B cell (primary cell): ENCODE measurements around the gene FLNA. TPM values are rescaled to one million over a fixed set of nuclear protein-coding genes. Genes with fewer than 3 reads are reported as not detected.

Experiments used
- ATAC-seq: fragments of 200-7000 bp; cut with Tn5 transposase; one replicate; pipeline ENCODE4 v1.10.0; 2021; ENCODE audit warnings: low read depth, mild to moderate bottlenecking, moderate number of reproducible peaks, moderate library complexity
- CTCF ChIA-PET: fragments of 350-600 bp; sonication (Branson Sonifier 250); formaldehyde crosslinking; loops from one replicate; lab custom pipeline; 2021; ENCODE audit warnings: antibody characterized with exemption, inconsistent platforms; lab: Charles Lee
- POLR2A ChIA-PET: fragments of 350-600 bp; sonication (Branson Sonifier 250); formaldehyde crosslinking; loops from one replicate; lab custom pipeline; 2021; ENCODE audit warnings: antibody characterized with exemption; lab: Charles Lee
- DNase-seq: peaks from one replicate; pipeline ENCODE4 v3.0.0; 2013
- H2AFZ ChIP-seq: 2 replicates; pipeline ENCODE4 v1.6.1; 2012; ENCODE audit warnings: mild to moderate bottlenecking, low read depth, low read length; ENCODE audit not compliant: insufficient read depth, poor library complexity, severe bottlenecking
- H3K27ac ChIP-seq, 2 donors: 1 replicate in 1 of 2; 2 replicates in 1 of 2; pipeline ENCODE4 v1.5.1; 2012 to 2013; ENCODE audit warnings: low read length in 2 of 2, mild to moderate bottlenecking in 2 of 2, moderate library complexity in 1 of 2
- H3K27me3 ChIP-seq, 4 experiments: fragments of 200-600 bp in 1 of 4; sonication (generic) in 1 of 4; replicated peaks in 1 of 4; 1 replicate in 2 of 4; 2 replicates in 2 of 4; pipeline versions ENCODE4 v1.6.1 to v1.7.0; 2013 to 2016; ENCODE audit warnings: low read length in 3 of 4, mild to moderate bottlenecking in 2 of 4, mixed read lengths in 1 of 4, moderate library complexity in 1 of 4; ENCODE audit not compliant: insufficient read depth in 4 of 4, control insufficient read depth in 3 of 4; ENCODE audit errors: control extremely low read depth in 1 of 4
- H3K36me3 ChIP-seq, 2 experiments: replicated peaks in 1 of 2; 1 replicate in 1 of 2; 2 replicates in 1 of 2; pipeline versions ENCODE4 v1.6.1 to v1.7.1; 2013; ENCODE audit warnings: low read length in 1 of 2; ENCODE audit not compliant: insufficient read depth in 2 of 2, control insufficient read depth in 1 of 2; ENCODE audit errors: control extremely low read depth in 1 of 2, extremely low read depth in 1 of 2
- H3K4me1 ChIP-seq, 2 donors: fragments of 200-600 bp in 1 of 2; sonication (generic) in 1 of 2; 1 replicate in 1 of 2; 2 replicates in 1 of 2; pipeline versions ENCODE4 v1.5.1 to v1.6.1; 2013 to 2017; ENCODE audit warnings: low read length in 2 of 2; ENCODE audit not compliant: control insufficient read depth in 2 of 2, insufficient read depth in 2 of 2
- H3K4me2 ChIP-seq: replicated peaks from 2 replicates; pipeline ENCODE3; 2012; ENCODE audit warnings: mild to moderate bottlenecking, low read depth, low read length; ENCODE audit not compliant: poor library complexity, severe bottlenecking
- H3K4me3 ChIP-seq, 5 experiments: fragments of 200-600 bp in 1 of 5; sonication (generic) in 1 of 5; 1 replicate in 3 of 5; 2 replicates in 2 of 5; pipeline versions ENCODE4 v1.5.1 to v1.7.0; 2011 to 2016; ENCODE audit warnings: low read length in 4 of 5, mild to moderate bottlenecking in 4 of 5, low read depth in 2 of 5, control low read depth in 1 of 5, moderate library complexity in 1 of 5; ENCODE audit not compliant: insufficient read depth in 1 of 5; ENCODE audit errors: control extremely low read depth in 1 of 5, extremely low read depth in 1 of 5
- H3K79me2 ChIP-seq: fragments of 200-600 bp; sonication (generic); one replicate; pipeline ENCODE4 v1.6.0; 2016; ENCODE audit warnings: low read length; ENCODE audit not compliant: control insufficient read depth, insufficient read depth
- H3K9ac ChIP-seq: fragments of 200-600 bp; sonication (generic); 2 replicates; pipeline ENCODE4 v1.6.1; 2017; ENCODE audit warnings: mild to moderate bottlenecking, low read length, moderate library complexity
- H3K9me3 ChIP-seq, 3 donors: one replicate each; pipeline versions ENCODE4 v1.6.1 to v1.7.1; 2013; ENCODE audit warnings: low read length in 2 of 3; ENCODE audit not compliant: control insufficient read depth in 2 of 3, insufficient read depth in 1 of 3; ENCODE audit errors: control extremely low read depth in 1 of 3
- H4K20me1 ChIP-seq: 2 replicates; pipeline ENCODE4 v1.6.0; 2012; ENCODE audit warnings: mild to moderate bottlenecking, low read length; ENCODE audit not compliant: insufficient read depth, control insufficient read depth, poor library complexity, severe bottlenecking
- H3K27ac Mint-ChIP-seq: one replicate; pipeline ENCODE4 v1.8.0; 2021; ENCODE audit warnings: mixed read lengths
- H3K27me3 Mint-ChIP-seq: one replicate; pipeline ENCODE4 v1.8.0; 2021; ENCODE audit warnings: mixed read lengths
- H3K4me1 Mint-ChIP-seq: one replicate; pipeline ENCODE4 v1.8.0; 2021; ENCODE audit warnings: mixed read lengths
- H3K4me3 Mint-ChIP-seq: one replicate; pipeline ENCODE4 v1.8.0; 2021; ENCODE audit warnings: mixed read lengths
- H3K9me3 Mint-ChIP-seq: one replicate; pipeline ENCODE4 v1.8.0; 2022; ENCODE audit warnings: mixed read lengths; ENCODE audit not compliant: insufficient read depth
- EZH2 ChIP-seq: IDR thresholded peaks from 2 replicates; pipeline ENCODE4 v1.6.1; 2012; ENCODE audit warnings: borderline replicate concordance, low read depth, mild to moderate bottlenecking, moderate library complexity, low read length; ENCODE audit not compliant: insufficient read depth, poor library complexity, severe bottlenecking
- WGBS: methylation state at CpG from one replicate; pipeline ENCODE4 v1.1.5; 2013; ENCODE audit warnings: missing lambda C conversion rate; ENCODE audit not compliant: insufficient coverage; 5-methylcytosine and 5-hydroxymethylcytosine counted together
- intact Hi-C: fragments of 100-400 bp; cut with micrococcal nuclease; formaldehyde crosslinking; loops from one replicate; pipeline ENCODE4 v1.10.0; 2022
- polyA plus RNA-seq: library from polyadenylated mRNA; depleted of rRNA; stranded (reverse); fragments of >200 nt; gene quantifications from 2 replicates; pipeline ENCODE4 v1.2.3, GENCODE V29; 2012
- total RNA-seq, 2 donors: library from RNA; stranded (reverse); fragments of 120-200 nt in 1 of 2; gene quantifications; 1 replicate in 1 of 2; 2 replicates in 1 of 2; pipeline versions ENCODE4 v1.2.3 to v1.2.4, GENCODE V29; 2013 to 2022
- TF ChIP-seq, protein P1 (sequence below): fragments of 200-600 bp; IDR thresholded peaks from one replicate; pipeline ENCODE4 v1.8.0; 2022; ENCODE audit warnings: antibody characterized with exemption, mild to moderate bottlenecking

The FLNA gene
- total and polyA plus RNA-seq, 2 donors (not counting 1 experiment from before 2014, with no cell fraction given): 342 to 510 TPM

DNA sequence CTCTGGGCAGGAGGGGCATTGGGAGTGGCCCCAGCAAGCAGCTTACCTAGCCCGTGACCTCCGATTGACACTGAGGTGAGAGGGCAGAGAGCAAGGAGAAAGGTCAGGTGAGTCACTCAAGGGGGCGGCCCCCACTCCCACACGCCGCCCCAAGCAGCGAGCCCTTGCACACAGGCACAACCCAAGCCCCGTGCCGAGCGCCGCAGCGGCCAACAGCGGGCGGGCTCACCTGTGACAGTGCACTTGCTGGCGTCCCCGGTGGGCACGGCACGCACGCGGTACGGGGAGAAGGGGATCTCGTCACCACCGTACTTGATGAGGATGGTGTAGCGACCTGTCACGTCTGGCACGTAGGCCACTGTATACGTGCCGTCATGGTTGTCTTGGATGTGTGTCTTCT, 17.2 kb downstream of the FLNA start:
- Histone ChIP-seq H3K9me3 (no peaks in the 10 kb centered on the region), H3K79me2 (peaks cover 30% of the 10 kb centered on the region), H3K27me3 (no peaks in the 10 kb centered on the region), H3K4me3 (no peak overlapping the region), H4K20me1 (peaks cover 67% of the 10 kb centered on the region), H3K4me2 (no peak overlapping the region), H3K27ac (no peak overlapping the region), H3K36me3 (peaks cover 0 to 84% of the 10 kb centered on the region in 2 experiments), H3K9ac (no peak overlapping the region), H3K4me1 (peaks cover 6 to 13% of the 10 kb centered on the region in 2 donors), H2AFZ (no peak overlapping the region)
- DNase-seq (no peak), ATAC-seq (no peak)
- Mint-ChIP-seq H3K27ac (no peak overlapping the region), H3K4me1 (peaks cover 8% of the 10 kb centered on the region), H3K27me3 (no peaks in the 10 kb centered on the region), H3K9me3 (no peaks in the 10 kb centered on the region), H3K4me3 (no peak overlapping the region)
- intact Hi-C loops: no loop called here
- ChIA-PET CTCF (no interaction called here), POLR2A (interaction anchor here (1.6 kb wide), 1 partner anchor 12 kb away, joined by 3 read pairs; no protein-coding TSS in a partner anchor)
- no peak for TF ChIP-seq EZH2
- TF ChIP-seq, protein P1, sequence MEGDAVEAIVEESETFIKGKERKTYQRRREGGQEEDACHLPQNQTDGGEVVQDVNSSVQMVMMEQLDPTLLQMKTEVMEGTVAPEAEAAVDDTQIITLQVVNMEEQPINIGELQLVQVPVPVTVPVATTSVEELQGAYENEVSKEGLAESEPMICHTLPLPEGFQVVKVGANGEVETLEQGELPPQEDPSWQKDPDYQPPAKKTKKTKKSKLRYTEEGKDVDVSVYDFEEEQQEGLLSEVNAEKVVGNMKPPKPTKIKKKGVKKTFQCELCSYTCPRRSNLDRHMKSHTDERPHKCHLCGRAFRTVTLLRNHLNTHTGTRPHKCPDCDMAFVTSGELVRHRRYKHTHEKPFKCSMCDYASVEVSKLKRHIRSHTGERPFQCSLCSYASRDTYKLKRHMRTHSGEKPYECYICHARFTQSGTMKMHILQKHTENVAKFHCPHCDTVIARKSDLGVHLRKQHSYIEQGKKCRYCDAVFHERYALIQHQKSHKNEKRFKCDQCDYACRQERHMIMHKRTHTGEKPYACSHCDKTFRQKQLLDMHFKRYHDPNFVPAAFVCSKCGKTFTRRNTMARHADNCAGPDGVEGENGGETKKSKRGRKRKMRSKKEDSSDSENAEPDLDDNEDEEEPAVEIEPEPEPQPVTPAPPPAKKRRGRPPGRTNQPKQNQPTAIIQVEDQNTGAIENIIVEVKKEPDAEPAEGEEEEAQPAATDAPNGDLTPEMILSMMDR: no peak
- WGBS: 99% methylated on average over 10 of the region's 27 CpGs

DNA sequence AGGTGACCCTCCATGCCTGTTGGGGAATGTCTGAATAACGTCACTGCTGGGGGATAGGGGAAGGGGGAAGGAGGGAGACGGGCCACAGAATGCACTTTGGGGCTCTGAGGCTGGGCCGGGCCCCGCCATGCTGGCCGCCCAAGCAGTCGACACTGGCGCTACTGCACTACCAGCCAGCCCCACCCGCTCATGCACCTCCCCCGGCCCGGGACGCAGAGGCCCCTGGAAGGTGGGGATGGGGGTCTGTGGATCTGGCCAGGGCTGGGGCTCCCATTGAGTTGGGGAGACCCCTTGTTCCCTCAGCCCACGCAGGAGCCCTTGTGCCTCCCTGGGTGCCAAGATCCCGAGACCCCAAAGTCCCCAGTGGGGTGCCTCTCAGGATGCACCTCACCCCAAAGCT, 17.8 kb downstream of the FLNA start:
- no peaks in the 10 kb centered on the region for H3K9me3 ChIP-seq
- intact Hi-C loops: no loop called here
- no peak overlapping the region for H3K27ac ChIP-seq
- DNase-seq (no peak), ATAC-seq (no peak)
- H3K27me3 ChIP-seq: no peaks in the 10 kb centered on the region
- H3K79me2 ChIP-seq: peaks cover 25% of the 10 kb centered on the region
- Mint-ChIP-seq H3K9me3 (no peaks in the 10 kb centered on the region), H3K27me3 (no peaks in the 10 kb centered on the region), H3K4me3 (no peak overlapping the region), H3K4me1 (peaks cover 13% of the 10 kb centered on the region), H3K27ac (peak overlapping the region; percentile 46)
- POLR2A ChIA-PET: no interaction called here
- no peak overlapping the region for H3K9ac ChIP-seq
- peaks cover 0 to 84% of the 10 kb centered on the region in 2 experiments for H3K36me3 ChIP-seq
- TF ChIP-seq EZH2: no peak
- TF ChIP-seq, protein P1: no peak
- H4K20me1 ChIP-seq: peaks cover 60% of the 10 kb centered on the region
- no peak overlapping the region for H3K4me3 ChIP-seq
- peaks cover 12 to 19% of the 10 kb centered on the region in 2 donors for H3K4me1 ChIP-seq
- 100% methylated on average over 1 of the region's 13 CpGs for WGBS
- CTCF ChIA-PET: no interaction called here
- H3K4me2 ChIP-seq: no peak overlapping the region
- H2AFZ ChIP-seq: no peak overlapping the region
